ENCODE data around the gene CDCA4.

DNA sequence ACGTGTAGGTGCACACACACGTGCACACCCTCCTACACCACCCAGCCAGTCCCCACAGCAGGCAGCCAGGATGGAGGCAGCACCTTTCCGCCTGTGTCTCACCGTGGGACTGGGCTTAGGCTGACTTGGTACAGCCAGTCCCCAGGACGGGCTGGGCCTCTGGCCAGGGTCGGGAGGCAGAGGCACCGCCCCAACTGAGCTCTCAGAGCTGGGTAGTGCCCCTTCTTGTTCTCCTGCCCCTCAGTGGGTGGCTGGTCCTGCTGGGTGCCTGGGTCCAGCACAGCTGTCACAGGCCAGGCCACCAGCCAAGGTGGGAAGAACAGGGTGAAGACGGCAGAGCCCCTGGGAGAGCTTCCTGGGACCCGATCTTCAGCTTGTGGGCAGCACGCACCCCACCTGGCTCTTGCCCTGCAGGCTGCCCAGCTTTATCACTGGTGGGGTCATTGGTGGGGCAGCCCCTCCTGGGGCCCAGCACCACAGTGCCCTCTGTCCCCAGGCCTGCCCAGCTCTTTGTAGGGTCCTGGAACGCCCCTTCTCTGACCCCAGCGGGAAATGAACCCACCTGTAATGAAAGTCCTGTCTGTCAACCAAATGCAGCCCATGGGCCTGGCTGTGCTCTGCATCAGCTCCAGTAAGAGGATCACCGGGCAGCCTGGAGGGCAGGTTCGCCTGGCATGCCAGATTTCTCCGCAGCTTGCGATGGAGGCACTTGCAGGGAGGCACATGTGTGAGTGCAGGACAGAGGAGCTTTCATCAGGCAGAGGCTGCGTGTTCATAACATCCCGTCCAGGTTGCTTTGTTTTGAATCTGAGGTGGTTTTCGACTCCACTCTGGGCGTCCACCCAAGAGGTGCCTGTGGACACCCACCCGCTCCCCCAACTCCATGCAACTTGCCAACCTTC is 14.7 kb downstream of the CDCA4 start:
- TF ChIP-seq, protein P1, sequence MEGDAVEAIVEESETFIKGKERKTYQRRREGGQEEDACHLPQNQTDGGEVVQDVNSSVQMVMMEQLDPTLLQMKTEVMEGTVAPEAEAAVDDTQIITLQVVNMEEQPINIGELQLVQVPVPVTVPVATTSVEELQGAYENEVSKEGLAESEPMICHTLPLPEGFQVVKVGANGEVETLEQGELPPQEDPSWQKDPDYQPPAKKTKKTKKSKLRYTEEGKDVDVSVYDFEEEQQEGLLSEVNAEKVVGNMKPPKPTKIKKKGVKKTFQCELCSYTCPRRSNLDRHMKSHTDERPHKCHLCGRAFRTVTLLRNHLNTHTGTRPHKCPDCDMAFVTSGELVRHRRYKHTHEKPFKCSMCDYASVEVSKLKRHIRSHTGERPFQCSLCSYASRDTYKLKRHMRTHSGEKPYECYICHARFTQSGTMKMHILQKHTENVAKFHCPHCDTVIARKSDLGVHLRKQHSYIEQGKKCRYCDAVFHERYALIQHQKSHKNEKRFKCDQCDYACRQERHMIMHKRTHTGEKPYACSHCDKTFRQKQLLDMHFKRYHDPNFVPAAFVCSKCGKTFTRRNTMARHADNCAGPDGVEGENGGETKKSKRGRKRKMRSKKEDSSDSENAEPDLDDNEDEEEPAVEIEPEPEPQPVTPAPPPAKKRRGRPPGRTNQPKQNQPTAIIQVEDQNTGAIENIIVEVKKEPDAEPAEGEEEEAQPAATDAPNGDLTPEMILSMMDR (IDR thresholded peaks at IDR 0.05 in 8 of 11, conservative IDR thresholded peaks at IDR 0.05 in 3 of 11), result no peak
- TF ChIP-seq POLR2A (IDR thresholded peaks at IDR 0.05) (no peak), POLR2AphosphoS5 (IDR thresholded peaks at IDR 0.05) (no peak)

All from spleen (tissue), 7 donors.